ENCODE results near the gene RAX2.
A peak's percentile ranks its signal among the peaks of the same experiment; 100 is the strongest.

The RAX2 gene

DNA sequence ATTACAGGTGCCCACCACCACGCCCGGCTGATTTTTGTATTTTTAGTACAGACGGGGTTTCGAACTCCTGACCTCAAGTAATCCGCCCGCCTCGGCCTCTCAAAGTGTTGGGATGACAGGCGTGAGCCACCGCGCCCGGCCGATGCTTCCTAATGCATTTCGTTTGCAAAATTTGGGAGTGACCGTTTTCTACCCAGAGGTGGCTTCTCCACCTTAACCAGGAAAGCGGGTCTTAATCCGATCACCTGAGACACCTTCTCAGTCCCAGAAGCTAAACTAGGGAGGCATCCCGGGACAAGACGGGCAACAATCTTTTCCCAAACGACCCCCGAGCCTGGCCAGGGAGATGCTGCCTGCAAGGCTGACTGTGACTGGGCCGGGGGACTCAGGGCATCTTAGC, 29.0 kb upstream of the RAX2 start:
- DNase-seq: no peak

DNA sequence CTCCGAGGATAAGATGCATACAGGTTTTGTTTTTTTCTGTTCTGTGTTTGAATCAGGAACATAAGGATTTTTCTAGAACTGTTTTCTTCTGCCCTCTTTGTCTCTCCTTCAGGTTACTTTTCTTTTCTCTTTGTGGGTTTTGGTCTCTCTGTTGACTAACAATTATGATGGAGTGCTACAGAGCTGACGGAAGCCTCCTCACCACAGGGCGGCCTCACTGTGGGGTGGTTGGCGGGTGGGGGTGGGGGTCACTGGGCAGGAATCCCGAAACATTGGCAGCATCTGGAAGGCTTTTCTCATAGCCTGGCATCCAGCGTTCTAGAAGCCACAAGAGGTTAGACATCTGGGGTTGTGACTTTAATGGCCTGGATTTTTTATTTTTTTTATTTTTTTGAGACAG, 26.1 kb upstream of the RAX2 start:
- no peak for DNase-seq

DNA sequence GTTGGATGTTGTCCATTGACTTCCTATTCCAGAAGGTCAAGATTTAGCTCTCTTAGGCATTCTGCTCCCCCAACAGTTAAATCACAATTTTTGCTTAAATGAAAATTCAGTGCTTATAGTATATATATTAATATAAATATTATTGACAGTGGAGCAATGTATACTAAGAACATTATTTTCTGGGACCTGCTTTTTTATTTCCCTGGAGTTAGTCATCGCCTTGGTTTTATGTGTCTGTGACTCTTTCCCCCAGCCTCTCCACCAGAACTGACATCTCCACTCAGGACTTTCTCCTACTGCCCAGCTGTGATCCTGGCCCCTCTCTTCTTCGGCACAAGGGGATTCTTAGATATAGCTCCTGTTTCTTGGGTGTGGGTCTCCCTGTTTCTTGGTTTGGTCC, 24.3 kb upstream of the RAX2 start:
- DNase-seq: no peak

DNA sequence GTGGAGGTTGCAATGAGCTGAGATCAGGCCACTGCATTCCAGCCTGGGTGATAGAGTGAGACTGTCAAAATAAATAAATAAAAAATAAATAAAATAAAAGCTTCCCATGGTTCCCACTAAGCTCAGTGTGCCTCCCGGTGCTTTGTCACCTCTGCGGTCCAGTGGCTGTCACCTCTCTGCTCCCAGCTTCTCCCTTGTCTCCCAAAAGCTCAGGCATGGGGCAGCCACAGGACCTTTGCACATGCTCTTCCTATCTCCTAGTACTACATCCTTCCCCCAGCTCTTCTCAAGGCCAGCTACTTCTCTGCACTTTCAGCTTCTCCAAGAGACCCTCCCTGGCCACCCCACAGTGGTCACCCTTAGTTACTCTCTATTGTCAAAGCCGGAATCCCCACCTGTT, 21.8 kb upstream of the RAX2 start:
- no peak for DNase-seq

DNA sequence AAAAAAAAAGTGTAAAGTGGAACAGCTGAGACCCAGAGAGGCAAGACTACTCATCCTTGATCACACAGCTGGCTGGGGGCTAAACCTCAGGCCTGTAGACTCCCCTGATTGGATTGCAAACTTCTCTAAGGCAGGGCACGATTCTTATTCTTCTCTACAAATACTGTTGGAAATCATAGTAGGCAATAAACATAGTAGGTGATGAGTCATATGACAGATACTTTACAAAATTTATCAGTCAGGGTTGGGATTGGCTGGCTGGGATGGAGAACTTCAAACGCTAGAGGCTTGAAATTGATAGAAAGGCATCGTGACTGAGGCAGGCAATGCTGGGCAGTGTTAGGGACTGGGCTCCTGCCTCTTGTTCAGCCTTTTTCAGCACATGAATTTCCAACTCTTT, 20.1 kb upstream of the RAX2 start:
- no peak for DNase-seq

DNA sequence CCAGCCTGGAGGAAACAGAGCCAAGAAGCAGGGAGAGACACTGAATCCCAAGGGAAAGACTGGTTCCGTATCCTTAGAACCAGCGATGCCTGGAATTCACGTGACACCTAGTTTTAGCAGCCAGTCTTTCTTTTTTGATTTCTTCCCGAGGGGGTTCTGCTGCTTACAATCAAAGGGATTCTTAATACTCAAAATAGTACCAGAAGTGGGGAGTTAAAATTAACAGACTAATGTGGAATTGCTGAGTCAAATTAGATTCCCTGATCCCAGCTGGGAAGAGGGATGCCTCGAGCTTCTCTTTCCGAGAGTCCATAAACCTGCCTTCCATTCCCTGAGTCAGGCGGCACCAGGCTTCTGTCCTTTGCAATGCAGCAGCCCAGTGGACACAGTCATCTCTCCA, 18.9 kb upstream of the RAX2 start:
- no peak for DNase-seq

DNA sequence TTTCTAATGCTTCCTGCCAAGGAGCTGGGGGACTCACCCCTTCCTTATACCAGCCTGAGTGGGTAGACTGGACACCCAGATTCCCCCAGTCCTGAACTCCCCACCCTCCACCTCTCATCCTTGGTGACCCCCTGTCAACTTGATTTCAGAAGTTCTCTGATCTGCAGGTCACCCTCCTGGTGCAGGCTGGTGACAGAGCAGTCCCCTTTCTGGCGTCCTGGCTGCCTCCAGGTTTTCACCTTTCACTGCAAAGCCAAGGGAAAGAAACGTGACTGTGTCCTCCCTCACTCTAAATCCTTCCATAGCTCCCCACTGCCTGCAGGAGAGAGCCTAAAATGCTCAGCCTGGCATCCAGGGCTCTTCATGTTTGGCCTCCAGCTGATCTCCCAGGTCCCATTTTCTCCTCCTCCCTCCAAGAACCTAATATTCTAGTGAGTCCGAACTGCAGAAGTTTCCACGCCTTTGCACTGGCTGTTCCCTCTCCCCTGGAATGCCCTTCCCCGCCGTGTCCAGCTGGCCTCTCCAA, 18.2 kb upstream of the RAX2 start:
- no peak for DNase-seq

DNA sequence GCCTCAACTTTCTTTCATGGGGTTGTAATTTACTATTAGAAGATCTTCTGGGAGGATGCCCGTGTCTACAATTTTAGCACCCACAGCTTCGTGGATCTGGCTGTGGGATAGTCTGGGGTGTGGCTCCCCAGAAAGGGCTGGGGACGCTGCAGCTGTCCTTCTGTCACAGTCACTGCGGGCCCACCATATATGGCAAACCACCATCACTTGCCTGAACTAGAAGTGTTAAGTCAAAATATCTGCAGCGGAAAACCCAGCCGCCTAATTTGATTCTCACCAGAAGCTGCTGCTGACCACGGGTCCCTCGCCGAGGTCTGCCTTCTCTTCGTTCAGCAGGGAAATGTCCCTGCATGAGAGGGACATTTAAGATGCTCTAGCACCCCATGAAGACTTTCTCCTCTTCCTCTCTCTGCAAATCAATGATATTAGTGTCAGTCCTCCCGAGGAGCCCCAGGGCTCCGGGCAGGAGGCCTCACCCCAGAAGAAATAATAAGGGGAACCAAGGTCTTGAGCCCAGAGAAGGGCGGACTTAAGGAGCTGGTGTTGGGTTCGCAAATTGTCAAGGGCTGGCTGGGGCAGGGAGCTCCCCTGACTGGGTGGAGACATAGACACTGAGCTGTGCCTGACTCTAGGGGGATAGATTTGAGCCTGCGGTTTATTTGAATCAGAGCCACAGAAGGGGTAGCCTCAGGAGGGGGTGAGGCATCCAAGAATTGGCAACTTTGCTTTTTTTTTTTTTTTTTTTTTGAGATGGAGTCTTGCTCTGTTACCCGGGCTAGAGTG, 17.2 kb upstream of the RAX2 start:
- no peak for DNase-seq

DNA sequence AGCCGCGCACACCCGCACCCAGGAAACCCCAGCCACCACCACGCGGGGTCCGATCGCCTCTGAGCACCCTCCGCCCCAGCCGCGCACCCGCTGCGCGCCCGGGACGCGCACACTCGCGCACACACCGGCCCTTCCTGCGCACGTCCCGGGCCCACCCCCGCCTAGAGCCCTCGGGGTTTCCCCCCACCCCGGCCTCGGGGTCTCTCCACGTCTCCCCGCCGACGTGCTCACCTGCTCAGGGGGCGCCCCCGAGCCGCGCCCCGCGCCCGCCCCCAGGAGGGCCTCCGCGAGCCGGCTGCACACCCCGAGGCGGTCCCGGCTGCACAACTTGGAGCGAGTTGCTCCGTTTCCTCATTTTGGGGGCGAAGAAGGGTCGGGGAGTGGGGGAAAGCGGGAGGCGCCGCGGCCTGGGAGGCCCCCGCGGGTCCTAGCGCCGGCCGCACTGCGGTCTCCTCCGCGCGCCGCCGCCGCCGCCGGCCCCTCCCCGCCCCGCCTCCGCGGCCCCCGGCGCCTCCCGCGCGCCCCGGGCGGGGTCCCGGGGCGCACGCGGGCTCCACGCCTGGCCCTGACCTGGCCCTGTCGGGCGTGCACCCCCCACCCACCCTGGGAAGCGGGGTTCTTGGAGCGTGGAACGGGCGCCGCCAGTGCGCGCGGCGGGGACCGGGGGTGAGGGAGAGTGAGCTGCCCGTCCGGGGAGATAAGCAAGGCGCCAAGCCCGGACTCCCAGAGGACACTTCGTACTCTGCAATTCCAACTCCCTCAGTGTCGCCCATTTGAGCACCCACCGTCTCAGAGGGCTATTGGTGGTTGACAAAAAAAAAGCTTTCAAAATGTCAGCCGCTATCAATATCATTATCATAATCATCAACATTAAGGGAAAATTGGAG, 14.2 kb upstream of the RAX2 start, which contains the start of gene MATK:
TSS of gene MATK (minus strand) at position 444 of the 887 bp plus-strand sequence. CDS start 1,246 bp downstream, outside the sequence.
- peak; percentile 30 to 57 for DNase-seq

DNA sequence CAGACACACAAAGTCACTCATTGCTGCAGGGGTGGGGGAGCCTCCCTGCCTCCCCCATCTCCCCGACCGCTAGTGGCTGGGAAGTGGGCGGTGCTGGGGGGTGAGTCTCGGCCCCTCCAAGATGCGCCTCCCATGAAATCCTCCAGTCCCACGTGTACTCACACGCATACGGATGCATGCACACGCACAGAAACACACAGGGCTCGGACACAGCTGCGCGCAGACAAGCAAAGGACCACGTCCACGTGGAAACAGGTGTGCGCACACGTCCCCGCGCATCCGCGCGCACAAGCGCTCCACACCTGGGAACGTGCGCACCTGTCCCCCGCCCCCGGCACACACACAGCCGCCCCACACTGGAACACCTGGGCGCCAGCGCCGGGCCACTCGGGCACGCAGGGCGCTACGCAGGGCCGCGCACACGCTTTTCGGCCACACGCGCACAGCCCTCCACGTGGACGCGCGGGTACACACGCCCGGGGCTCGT, 13.5 kb upstream of the RAX2 start:
- peak; percentile 31 to 32 for DNase-seq

DNA sequence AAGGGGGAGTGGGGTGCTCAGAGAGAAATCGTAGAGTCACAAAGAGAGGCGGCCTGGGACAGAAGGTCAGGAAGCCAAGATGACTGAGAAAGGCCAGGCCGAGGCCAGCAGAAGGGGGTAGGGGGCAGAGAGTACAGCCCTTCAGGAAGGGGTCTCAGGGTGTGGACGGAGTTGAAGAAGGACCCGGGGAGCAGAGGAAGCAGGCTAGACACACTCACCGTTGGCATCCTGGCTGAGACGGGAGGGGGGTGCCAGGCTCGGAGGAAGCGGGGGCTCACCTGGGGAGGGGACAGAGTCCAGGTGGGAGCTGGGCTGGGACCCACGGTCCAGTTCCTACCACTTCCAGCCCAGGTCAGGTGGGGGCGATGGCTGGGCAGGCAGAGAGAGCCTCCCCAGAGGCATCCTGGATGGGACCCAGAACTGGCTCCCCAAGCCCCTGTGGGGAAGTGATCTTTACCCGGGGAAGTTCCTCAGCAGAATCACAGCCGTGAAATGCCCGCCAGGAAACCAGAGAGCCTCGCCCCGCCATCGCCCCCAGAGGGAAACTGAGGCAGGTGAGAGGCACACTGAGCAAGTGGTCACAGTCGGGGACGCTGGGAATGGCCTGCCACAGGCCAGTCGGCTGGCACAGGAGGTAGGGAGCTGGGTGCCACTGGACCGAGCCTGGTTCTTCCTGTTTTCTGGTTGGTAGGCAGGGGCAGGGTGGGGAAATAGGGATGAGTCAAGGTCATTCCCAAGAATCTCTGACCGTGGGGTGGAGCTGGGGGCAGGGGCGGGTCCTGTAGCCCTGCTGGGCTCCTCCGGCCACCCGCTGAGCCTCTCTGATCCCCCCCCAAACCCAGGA, 12.8 kb upstream of the RAX2 start:
- no peak for DNase-seq

DNA sequence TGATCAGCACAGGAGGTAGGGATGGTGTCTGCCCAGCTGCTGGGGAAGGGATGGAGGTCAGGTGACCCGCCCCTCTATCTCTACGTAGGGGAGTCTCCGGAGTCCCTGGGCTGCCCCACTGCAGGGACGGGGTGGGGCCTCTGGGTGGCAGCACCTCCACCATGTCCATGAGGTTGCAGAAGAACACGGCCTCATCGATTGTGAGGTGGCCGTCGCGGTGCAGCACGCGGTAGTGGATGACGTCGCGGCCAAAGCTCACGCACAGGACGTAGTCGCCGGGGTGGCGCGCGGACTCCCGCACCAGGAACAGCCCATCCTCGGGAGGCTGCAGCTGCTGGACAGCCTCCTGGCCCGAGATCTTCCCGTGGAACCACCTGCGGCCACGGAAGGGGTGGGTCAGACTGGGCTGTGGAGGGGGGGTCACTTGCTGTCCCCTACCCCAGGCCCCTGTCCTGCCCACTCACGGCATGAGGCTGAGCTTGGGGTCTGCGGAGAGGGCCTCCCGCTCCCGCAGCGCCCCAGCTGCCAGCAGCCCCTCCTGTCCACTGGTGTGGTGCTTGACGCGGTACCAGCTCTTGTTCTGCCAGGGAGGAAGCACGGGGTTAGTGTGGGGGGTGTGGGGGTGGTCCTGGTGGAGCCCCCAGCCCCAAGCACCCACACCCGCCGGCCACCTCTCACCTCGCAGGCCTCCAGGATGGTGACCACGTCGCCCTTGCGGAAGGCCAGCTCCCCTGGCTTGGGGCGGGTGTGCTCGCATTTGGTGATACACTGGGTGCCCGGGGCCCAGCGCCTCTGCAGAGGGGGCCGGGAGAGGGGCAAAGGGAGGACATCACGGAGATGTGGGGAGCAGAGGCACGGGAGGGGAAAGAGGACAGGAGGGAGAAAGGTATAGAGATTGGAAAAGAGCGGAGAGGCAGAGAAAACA, 11.9 kb upstream of the RAX2 start:
- DNase-seq: peak; percentile 9 to 13

DNA sequence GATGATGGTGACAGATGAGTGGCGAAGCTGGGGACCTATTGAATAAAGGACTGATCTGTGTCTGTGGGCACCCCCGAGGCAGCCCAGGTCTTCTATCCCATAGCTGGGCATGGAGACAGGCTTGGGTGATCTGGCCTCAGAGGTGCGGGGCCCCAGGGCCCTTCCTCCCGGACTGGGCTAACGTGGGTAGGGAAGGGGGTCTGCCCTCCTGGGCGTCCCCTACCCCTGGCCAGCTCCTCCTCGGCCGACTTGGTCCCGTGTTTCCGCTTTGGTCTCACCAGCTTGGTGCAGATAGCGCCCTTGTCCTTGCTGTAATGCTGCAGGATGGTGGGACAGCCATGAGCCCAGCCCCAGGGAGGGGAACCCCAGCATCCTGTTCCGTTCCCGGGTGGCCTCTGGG, 10.9 kb upstream of the RAX2 start:
- no peak for DNase-seq

DNA sequence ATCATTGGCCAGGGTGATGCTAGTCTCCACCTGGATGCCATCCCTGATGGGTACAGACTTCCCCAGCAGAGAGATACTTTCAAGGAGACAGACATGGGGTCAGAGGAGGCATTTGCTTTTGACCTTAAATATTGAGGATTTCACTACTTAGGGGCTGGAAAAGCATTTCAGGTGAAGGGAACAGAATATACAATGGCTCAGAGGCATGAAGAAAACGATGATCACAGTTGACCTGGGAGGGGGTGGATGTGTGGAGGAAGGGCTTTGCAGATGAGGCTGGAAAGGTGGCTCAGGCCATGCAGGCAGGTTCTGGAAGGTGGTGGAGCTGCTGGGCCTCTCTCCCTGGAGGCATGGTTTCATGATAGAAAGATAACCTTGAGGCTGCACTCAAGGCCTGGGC, 10.3 kb upstream of the RAX2 start:
- DNase-seq: no peak

DNA sequence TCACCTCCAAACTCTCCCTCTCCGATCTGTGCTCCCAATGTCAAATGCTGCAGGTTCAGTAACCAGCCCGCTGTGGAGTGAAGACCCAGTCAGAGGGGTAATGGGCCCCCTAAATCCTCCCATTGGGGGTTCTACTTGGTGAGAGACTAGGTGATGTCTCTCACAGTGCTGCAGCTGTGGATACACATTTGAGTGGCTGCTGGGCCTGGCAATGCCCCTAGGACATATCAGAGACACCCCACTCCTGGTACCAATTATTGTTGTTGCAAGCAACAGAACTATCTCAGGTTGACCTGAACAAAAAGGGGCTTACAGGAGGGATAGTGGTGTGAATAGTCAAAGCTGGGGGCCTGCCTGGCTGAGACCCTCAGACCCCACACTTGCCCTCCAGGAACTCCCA, 9.6 kb upstream of the RAX2 start:
- no peak for DNase-seq

DNA sequence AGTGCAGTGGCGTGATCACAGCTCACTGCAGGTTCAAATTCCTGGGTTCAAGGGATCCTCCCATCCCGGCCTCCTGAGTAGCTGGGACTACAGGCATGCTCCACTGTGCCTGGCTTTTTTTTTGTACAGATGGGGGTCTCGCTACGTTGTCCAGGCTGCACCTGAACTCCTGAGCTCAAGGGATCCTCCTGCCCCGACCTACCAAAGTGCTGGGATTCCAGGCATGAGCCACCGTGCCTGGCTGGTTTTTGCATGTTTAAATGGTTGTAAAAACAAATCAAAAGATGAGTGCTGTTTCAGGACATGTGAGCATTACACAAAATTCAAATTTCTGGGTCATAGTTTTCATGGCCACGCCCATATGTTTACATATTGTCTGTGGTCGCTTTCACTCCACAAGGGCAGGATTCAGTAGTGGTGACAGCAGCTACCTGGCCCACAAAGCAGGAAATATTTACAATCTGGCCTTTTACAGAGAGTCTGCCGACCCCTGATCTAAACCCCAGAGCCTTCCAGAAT, 8.8 kb upstream of the RAX2 start:
- DNase-seq: no peak

DNA sequence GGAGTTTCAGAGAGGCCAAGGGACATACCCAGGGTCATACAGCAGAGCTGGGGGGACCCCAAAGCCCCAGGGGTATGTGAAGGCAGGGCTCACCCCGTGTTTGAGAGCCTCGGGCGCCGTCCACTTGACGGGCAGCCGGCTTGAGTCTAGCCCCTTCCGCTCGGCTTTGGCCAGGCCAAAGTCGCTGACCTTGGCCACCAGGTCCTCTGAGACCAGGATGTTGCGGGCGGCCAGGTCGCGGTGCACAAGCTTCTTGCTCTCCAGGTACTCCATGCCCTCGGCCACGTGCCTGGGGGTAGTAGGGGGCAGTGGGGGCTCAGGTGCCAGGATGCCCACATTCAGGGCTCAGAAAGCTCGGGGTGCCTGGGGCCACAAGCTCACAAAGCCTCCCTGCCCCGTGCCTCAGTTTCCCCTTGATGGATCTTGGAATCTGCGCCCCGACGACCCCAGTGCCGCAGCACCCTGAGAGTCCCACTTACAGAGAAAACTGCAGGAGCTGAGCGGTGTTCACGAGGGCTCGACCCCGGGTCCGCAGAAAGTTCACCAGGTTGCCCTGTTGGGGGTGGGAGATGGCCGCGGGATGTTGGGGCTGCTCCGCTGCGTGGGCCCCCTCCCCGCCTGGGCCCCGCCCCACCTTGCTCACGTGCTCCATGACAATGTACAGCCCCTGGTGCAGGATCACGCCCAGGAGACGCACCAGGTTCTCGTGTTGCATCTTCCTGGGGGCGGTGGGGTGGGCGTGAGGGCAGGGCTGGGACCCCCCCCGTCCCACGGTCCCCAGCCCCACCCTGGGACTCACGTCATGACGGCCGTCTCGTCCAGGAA, 7.1 kb upstream of the RAX2 start:
- DNase-seq: no peak

DNA sequence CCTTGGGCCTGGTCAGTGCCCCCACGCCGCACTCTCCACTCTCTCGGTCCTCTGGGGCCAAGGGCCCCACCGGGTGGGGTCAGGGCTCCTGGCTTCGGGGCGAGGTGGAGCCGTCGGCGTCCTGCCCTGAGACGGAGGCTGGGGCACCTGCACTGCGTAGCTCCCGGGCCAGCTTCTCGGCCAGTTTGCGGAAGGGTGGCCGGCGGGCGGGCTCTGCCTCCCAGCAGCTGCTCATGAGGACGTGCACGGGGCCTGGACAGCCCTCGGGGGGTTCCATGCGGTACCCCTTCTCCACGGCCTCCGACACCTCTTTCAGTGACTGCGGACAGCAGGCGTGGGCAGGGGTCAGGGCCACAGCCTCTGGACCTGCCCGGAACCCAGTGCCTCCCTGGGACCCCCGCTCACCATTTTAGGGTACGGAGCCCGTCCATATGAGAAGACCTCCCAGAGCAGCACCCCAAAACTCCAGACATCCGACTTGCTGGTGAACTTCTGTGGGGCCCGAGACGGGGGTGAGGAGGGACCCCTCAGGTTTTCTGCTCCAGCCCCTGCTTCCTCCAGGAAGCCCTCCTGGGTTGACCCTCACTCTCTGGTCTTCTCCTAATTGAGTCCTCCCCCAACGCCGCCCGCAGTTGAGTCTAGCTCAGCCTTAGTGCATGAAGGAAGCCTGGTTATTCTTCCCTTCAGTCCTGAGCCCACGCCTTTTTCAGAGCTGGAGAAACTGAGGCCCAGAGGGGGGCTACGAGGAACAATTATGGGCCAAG, 6.3 kb upstream of the RAX2 start:
- DNase-seq: no peak

DNA sequence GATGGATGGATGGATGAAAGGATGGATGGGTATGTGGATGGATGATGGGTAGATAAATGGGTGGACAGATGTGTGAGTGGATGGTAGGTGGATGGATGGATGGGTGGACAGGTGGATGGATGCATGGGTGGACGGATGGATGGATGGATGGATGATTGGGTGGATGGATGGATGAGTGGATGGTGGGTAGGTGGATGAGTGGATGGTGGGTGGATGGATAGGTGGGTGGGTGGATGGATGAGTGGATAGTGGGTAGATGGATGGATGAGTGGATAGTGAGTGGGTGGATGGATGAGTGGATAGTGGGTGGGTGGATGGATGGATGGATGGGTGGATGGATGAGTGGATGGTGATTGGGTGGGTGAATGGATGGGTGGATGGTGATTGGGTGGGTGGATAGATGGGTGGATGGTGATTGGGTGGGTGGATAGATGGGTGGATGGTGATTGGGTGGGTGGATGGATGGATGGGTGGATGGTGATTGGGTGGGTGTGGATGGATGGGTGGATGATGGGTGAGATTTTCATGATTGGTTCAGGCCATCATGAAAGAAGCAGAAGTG, 4.5 kb upstream of the RAX2 start:
- DNase-seq: no peak
